GM10847 (cell line): ENCODE measurements around the gene ANKRD11.

Experiments used
- POLR2A ChIP-seq: IDR thresholded peaks from 2 replicates; pipeline ENCODE4 v1.6.1; 2011; ENCODE audit not compliant: insufficient read length; ENCODE audit errors: extremely low read depth

ANKRD11 gene

GRCh38 chr16:89511374-89511773, 21.0 kb upstream of the ANKRD11 start:
- TF ChIP-seq POLR2A = no peak

- TF ChIP-seq POLR2A = no peak
These were observed 20.2 kb upstream of the ANKRD11 start for GRCh38 chr16:89510526-89510925.

- TF ChIP-seq POLR2A = peak; percentile 95
These were observed 17.7 kb upstream of the ANKRD11 start, which contains the start of gene SPG7 for GRCh38 chr16:89507834-89508590. Gene SPG7, plus strand, starts transcription at chr16:89508403. Its CDS starts 15 bp downstream, at chr16:89508418.

GRCh38 chr16:89507214-89507833, 17.0 kb upstream of the ANKRD11 start:
- TF ChIP-seq POLR2A = no peak

- TF ChIP-seq POLR2A = no peak
These were observed 16.4 kb upstream of the ANKRD11 start for GRCh38 chr16:89506791-89507191.

GRCh38 chr16:89506113-89506504, 15.7 kb upstream of the ANKRD11 start:
- TF ChIP-seq POLR2A = no peak

GRCh38 chr16:89505204-89506112, 15.1 kb upstream of the ANKRD11 start:
- peak; percentile 39 for TF ChIP-seq POLR2A

GRCh38 chr16:89504091-89504490, 13.7 kb upstream of the ANKRD11 start:
- no peak for TF ChIP-seq POLR2A

GRCh38 chr16:89502081-89502843, 11.9 kb upstream of the ANKRD11 start:
- TF ChIP-seq POLR2A = no peak

- TF ChIP-seq POLR2A = no peak
These were observed 9.4 kb upstream of the ANKRD11 start for GRCh38 chr16:89499767-89500166.

- no peak for TF ChIP-seq POLR2A
These were observed 8.5 kb upstream of the ANKRD11 start for GRCh38 chr16:89498839-89499238.

GRCh38 chr16:89495121-89495520, 4.8 kb upstream of the ANKRD11 start:
- no peak for TF ChIP-seq POLR2A

- no peak for TF ChIP-seq POLR2A
These were observed 3.4 kb upstream of the ANKRD11 start for GRCh38 chr16:89493776-89494175.

GRCh38 chr16:89491974-89492687, 1.8 kb upstream of the ANKRD11 start:
- TF ChIP-seq POLR2A = no peak

- no peak for TF ChIP-seq POLR2A
These were observed 993 bp upstream of the ANKRD11 start for GRCh38 chr16:89491238-89491869.
